ENCODE results near the gene MOK.

MOK gene

DNA sequence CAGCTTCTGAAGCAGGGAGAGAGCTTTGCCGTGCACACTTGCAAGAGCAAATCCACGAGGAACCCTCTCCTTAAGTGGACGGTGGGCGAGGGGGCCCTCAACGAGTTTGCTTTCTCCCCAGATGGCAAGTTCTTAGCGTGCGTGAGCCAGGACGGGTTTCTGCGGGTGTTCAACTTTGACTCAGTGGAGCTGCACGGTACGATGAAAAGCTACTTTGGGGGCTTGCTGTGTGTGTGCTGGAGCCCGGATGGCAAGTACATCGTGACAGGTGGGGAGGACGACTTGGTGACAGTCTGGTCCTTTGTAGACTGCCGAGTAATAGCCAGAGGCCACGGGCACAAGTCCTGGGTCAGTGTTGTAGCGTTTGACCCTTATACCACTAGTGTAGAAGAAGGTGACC lies 96.2 kb downstream of the MOK start:
- no peak for DNase-seq (ENCODE audit: extremely low read depth in 1 of 2, low read depth in 1 of 2)

DNA sequence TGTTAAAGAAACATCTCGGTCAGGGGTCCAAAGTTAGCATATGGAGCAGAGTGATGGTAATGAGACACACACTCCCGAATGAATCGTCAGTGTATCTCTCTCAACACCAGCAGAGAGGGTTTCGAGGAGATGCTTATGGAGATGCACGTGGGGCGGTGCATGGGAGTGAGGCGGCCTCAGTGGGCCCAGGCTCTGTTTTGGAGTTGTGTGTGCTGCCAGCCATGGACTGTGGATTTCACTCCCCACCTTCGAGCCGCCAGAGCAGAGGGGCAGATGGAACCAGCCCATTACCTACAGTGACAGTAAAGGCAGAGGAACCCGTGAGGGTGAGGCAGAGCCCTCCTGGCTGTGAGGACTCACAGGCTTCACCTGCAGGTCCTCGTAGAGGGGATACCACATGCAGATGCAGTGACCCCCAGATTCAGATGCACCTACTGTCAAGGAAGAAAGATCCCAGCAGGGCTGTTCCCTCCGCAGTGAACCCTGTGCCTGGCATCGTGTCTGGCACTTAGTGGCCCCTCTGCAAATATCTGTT lies 97.1 kb downstream of the MOK start:
- no peak for DNase-seq (ENCODE audit: extremely low read depth in 1 of 2, low read depth in 1 of 2)

DNA sequence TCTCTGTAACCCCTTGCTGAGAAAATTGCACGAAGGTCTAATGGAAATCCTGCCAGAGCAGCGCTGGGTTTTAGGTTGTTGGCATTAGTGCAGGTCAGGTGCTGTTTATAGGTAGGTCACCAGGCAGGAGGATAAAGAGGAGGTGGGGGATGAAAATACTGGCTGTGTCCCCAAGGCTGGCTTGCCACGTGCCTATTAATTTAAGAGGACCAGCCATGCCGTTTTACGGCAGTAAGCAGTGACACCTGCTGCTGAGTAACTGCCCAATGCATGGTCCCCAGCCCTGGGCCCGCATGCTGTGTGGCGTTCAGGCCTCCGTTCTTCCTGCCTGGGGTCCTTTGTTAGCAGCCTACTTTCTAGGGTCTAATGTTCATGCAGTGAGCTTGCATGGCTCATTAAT lies 98.0 kb downstream of the MOK start:
- no peak for DNase-seq (ENCODE audit: extremely low read depth in 1 of 2, low read depth in 1 of 2)

DNA sequence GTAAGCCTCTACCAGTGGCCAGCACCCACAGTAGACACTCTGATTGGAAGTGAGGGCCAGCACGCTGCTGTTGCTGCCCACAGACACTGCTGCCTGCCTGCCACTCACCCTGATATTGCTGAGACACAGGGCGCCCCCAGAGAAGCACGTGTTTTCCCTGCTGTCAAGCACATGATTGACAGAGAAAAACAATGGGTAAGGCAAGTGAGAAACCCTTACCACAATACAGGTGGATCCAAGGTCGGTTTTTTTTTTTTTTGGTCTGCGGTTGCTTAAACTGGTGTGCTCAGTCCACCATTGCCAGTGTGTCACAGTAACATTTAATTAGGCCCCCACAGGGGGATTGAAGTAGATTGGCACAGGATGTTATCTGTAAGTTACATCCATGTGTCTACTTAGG lies 99.4 kb downstream of the MOK start:
- DNase-seq (ENCODE audit: extremely low read depth in 1 of 2, low read depth in 1 of 2): no peak

DNA sequence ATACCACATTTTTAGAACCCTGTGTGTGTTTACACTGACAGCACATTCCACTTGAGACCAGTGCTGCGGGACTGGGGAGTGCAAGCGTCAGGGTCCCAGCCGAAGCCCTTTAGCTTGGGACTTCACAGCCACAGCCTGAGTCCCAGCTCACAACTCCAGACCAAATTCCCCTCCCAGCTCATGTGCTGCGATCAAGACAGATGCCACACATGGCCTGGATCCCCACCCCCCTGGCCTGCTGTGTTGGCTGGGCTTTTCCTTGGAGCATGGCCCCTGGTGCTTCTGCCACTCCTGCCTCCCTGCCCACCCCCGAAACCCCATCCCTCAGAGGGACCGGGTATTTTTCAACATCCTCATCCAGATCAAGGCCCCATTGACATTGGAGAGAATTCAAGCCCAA lies 101.6 kb downstream of the MOK start:
- no peak for DNase-seq (ENCODE audit: extremely low read depth in 1 of 2, low read depth in 1 of 2)

DNA sequence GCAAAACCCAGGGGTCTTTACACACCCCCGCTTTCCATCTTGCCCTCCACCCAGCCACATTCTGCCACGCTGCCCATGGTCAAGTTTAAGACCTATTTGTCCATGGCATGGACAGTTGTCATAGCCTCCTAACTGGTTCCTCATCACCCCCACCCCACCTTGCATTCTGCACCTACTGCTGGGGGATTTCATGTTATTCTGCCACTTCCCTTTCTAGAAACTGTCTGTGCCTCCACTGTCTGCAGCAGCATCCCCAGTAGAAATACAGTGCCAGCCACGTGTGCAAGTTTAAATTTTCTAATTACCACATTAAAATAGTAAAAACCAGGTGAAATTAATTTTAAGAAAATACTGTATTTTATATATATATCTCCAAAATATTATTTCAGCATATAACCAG lies 102.0 kb downstream of the MOK start:
- no peak for DNase-seq (ENCODE audit: extremely low read depth in 1 of 2, low read depth in 1 of 2)

DNA sequence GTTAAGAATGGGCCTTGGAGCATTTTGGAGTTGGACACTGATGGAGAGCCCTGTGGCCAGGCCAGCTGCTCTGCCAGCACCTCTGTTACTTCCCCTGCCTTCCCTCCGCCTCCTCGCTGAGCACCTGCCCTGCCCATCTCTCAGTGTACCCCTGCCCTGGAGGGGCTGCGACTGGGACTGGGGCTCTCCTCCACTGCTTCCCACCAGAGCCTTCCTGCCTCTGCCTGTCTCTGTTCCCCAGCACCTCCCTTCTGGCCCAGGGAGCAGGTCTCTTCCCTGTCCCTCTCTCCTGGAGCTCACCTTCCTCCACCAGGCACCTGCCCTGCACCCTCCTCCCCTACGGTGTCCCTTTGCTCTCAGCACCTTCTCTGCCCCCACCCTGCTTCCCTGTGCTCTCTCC lies 103.2 kb downstream of the MOK start:
- no peak for DNase-seq (ENCODE audit: extremely low read depth in 1 of 2, low read depth in 1 of 2)

DNA sequence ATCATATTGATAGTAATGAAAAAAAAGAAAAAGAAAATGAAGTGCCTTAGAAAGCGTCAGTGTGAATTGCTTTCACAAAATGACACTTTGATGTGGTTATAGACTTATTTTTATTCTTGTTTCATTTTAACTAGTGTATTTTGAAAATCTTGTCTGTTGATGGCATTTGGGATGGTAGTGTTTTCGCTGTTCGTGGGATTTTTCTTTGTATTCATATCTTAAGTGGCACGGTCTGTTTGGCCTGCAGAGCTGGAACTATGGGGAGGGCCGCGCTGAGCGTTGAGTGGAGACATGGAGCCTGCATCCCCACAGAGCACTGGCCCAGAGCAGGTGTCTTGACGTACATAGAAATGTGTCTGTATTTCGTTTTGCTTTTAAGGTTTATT lies 103.6 kb downstream of the MOK start:
- no peak for DNase-seq (ENCODE audit: extremely low read depth in 1 of 2, low read depth in 1 of 2)

DNA sequence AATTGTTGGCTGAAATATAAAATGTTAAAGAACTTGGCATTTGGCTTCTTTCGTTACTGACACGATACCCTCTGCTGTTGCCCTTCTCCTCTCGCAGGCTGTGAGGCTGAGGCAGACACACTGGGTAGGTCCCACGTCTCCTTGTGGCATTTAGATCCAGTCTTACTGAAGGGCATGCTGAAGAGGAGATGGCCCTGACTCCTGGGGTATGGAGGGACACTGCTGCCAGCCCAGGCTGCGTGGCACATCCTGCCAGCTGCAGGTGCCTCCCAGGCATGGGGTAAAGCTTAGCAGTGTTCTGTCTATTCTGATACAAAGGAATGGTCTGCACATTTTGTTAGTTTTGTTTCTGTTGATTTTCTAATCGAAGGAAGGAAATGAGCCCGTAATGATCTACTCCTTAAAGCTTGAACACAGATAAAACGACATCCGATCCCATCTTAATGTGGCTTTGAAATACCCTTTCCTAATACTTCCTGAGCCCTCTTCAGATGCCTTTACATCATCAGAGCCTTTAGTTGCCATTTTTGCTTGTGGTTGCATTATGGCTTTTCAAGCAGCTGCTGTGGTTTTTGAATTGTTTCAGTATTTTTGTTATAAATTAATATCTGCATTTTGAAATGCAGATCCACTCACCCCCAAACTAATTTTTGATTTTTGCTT lies 104.1 kb downstream of the MOK start:
- DNase-seq (ENCODE audit: extremely low read depth in 1 of 2, low read depth in 1 of 2): no peak

DNA sequence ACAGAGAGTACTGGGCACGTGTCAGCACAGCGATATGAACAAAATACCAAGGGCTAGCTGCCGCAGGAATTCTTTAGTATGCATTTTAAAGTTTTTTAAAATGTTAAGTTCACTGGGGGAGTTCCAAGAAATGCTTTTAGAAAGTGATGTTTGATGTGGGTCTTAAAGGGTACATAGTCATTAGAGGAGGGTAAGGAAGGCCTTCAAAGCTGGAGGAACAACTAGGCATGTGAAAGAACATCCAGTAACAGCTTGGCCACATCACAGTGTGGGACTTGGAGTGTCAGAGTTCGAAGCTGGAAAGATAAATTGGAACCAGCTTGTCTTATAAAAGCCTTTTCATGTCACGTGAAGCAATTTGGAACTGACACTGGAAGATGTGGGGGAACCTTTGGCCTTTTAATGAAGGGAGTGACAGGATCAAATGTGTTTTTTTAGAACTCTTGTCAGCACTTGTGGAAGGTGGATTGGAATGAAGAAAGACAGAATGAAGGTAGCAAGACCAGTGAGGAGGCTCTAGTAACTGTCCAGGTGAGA lies 107.6 kb downstream of the MOK start:
- DNase-seq (ENCODE audit: extremely low read depth in 1 of 2, low read depth in 1 of 2): no peak

DNA sequence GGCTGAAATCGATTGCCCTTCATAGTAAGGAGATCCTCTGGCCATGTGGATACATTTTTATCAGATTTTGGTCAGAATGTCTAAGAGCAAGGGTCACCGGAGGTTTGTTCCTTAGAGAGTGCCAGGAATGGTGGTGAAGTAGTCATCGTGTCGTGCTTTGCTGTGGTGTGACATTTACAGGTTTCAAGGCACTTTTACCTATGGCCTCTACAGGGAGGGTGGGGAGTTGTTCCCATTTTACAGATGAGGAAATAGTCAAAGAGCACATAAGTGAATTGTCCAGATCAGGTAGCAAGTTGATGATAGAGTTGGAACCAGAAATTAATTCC lies 108.1 kb downstream of the MOK start:
- DNase-seq (ENCODE audit: extremely low read depth in 1 of 2, low read depth in 1 of 2): no peak

DNA sequence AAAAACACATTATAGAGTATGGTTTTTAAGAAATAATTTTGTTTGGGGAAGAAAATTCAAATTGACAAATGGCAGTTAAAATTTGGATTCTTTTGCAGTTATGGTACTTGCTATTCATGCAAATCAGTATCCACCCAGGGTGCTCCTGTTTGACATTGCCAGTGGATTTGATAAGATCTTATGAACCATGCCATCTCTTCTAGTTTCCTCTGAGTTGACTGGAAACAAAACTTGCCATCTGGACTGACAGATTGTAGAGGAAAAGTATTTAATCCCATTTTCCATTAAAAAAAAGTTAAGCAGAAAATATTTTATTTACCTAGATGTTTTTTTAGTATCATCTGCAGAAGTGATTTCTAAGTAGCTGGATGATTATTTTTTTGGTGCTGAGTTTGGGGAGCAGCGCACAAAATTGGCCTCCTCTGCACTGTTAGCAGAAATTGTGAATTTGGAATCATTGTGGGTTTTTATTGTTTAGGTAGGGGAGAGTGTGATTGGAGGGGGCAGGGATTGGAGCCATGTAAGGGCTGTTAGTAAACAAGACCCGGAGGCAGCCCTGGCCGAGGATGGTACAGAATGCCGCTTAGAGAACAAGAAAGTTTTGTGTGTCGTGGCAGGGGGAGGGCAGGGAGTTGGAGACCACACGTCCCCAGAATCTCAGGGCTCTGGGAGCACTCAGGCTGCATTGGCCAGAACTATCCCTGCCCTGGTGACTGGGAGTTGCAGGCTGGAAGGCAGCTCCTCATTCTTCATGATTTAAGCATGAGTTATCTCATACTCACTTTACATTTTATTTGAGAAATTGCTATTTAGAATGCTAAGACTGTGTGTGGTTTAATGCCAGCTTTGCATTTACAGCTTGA lies 108.7 kb downstream of the MOK start:
- no peak for DNase-seq (ENCODE audit: extremely low read depth in 1 of 2, low read depth in 1 of 2)

DNA sequence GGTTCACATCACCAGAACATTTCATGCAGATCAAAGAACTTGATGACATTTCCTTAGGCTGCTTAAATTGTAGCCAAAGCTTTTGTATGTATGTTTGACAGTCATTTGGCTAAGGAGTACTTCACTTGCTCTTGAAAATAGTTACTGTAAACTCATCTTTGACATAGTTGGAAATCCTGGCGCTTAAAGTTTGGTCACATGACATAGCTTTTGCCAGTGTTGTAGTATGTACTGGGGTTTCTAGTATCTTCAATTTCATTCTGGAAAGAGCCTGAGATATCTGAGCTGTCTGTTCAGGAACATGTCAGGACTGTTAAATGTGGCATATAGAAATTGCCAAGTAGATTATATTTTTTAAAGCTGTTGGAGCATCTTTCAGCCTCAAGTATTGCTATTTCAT lies 109.5 kb downstream of the MOK start:
- no peak for DNase-seq (ENCODE audit: extremely low read depth in 1 of 2, low read depth in 1 of 2)

DNA sequence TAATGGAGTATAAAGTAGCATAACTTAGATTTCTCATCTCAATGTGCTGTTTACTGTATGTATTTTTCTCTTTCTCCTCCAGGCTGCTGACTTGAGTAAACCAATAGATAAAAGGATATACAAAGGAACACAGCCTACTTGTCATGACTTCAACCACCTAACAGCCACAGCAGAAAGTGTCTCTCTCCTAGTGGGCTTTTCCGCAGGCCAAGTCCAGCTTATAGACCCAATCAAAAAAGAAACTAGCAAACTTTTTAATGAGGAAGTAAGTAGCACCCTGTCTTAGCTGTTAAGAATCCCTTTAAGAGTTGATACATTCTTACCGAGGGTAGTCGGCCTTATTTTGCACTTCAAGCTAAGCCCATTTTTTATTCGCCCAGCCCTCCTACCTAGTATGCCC lies 110.1 kb downstream of the MOK start:
- no peak for DNase-seq (ENCODE audit: extremely low read depth in 1 of 2, low read depth in 1 of 2)

DNA sequence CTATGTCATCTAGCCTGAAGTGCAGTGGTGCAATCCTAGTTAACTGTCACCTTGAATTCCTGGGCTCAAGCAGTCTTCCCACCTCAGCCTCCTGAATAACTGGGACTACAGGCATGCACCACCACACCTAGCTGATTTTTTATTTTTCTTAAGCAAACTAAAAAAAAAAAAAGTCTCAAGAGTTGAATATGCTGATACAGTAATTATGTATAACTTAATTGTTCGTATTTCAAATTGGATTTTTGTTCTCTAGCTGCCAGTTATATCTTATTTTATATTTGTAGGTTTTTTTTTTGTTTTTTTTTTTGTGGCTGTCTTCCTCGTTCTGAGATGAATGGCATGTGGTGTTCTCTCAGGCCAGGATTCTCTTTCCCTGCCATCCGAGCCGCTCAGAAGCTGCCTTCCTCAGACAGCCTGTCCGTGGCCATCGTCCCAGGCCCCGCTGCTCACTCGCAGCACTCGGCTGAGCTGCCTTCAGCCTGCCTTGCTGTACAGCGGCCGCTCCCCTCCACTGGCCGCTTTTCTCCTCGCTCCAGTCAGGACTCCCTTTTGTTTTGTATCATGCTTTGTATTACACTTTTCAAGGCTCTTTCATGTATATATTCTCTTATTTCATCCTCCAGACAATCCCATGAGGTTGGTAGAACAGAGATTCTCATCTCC lies 112.0 kb downstream of the MOK start:
- no peak for DNase-seq (ENCODE audit: extremely low read depth in 1 of 2, low read depth in 1 of 2)

DNA sequence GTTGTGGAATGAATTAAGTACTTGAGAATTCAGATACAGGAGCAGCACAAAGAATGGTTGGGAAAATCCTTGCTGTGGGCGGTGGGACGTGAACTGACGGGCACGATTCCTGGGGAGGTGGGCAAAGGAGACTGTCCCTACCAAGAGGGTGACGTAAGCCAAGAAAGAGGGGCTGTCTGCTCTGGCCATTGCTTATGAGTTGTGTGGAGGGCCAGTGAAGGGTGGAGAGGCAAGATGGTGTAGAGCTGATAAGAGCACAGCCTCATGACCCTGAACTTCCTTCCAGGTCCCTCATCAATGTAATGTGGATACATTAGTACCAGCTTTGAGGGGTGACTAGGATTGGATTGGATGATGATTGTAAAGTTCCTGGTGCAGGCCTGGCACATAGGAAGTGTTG lies 115.1 kb downstream of the MOK start:
- no peak for DNase-seq (ENCODE audit: extremely low read depth in 1 of 2, low read depth in 1 of 2)

DNA sequence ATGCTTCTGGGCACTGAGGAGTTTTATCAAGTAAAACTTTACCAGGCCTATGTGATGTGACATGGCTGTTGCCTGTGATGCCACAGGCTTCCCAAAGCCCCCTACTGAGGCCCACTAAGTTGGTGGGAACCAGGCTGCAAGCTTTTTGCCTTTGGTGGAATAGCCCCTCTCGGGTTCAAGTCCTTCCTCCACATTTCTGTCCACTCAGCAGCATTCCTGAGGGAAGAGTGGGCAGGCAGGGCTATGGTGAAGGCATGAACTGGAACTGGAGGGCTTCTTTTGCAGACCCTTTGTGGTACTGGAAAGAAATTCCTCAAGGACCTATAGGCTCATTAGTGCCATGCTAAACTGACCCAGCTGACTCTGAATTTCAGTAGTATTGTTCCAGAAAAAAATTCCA lies 116.8 kb downstream of the MOK start:
- no peak for DNase-seq (ENCODE audit: extremely low read depth in 1 of 2, low read depth in 1 of 2)

DNA sequence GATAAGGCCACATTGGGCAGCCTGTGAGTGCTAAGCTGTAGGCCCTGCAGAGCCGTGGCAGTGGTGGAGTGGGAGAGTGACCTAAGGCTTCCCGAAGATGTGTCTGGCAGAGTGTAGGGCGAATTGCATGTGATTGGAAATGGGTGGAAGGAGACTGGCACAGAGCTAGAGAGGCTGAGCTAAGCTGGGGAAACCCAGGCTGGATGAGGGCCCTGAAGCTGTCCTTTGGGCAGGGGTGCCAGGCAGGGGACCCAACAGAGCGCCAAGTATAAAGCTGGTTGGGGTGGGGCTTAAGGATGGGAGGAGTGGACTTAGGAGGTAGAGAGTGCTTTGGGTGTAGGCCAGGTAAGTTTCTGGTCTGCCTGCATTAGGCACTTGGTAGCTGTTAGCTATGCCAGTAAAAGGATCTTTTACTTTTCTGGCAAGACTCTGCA lies 117.4 kb downstream of the MOK start:
- no peak for DNase-seq (ENCODE audit: extremely low read depth in 1 of 2, low read depth in 1 of 2)

DNA sequence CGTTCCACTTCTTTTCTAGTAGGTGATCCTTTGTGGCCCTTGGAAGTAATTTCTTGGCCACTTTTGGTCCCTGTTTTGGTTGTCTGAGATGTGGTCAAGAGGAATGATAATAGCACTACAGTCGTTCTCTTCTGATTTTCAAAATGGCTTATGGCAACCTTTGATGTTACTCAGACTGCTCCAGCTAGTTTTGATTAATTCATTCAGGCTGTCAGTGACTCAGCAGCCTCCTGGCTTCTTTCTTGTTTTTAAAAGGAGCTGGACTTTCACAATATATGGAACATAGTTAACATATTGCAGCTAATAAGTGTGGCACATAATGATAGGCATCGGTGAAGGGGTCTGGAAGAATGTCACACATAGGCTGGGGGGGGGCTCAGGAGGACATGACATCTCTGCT lies 117.9 kb downstream of the MOK start:
- no peak for DNase-seq (ENCODE audit: extremely low read depth in 1 of 2, low read depth in 1 of 2)

DNA sequence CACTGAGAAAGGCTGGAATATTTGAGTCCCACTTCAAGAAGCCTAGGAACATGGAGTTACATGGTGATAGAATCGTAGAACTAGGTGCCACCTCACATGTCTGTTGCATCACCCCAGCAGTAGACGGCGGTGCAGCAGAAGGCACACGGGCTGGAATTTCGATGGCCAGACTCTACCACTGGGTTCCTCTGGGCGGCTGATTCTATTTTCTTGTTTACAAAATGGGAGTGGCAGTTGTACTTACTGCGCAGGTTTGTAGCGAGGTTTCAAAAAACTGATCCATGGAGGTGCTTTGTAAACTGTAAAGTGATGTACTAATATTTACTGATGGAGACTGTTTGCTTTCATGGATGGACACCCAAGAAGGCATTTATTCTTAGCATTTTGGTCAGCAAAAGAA lies 119.6 kb downstream of the MOK start:
- no peak for DNase-seq (ENCODE audit: extremely low read depth in 1 of 2, low read depth in 1 of 2)

DNA sequence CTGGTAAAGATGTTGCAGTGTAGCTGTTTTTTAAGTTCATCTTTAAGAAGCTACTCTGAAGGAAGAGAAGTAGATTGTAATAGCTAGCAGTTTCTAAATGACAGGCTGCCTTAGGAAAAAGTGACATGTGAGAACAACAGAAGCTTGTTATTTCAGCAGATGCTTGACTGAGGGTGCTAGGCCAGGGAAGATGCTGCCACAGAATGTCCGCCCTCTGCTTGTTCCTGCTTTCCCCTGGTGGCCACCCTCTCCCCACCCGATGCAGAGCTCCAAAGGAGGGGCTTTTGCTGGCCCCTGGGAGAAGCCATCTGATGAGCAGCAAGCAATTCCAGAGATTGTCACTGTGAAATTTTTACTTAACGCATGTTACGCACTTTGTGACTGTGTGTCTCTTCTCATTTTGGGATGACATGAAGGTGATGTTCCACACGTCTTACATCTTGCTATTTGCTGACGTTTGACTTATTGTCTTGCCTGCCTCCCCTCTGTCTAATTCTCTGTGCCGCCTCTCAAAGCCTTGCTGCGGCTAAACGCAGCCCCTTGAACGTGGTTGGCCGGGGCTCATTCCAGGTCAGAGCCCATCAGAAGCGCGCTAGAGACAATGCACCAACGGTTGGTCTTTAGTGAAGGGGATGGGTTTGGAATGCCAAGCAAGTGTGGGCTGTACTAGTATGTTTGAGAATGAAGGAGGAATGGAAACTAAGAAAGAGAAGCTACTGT lies 120.5 kb downstream of the MOK start:
- no peak for DNase-seq (ENCODE audit: extremely low read depth in 1 of 2, low read depth in 1 of 2)

All from activated CD8-positive, alpha-beta memory T cell treated with anti-CD3 and anti-CD28 coated beads for 1 hour (primary cell).